HCT116 (cell line): Measurements from ENCODE around the gene AGAP1. TPM values are rescaled to one million over a fixed set of nuclear protein-coding genes. Genes with fewer than 3 reads are reported as not detected.

Source experiments
- ATAC-seq: fragments of 200-7000 bp; cut with Tn5 transposase; 2 replicates; pipeline ENCODE4 v1.9.1; 2020; ENCODE audit warnings: mild to moderate bottlenecking, moderate library complexity
- BruUV-seq: library from RNA; stranded (reverse); fragments of 400-500 nt; replicated peaks from 2 replicates; lab custom pipeline; 2021; lab: Mats Ljungman, UMichigan
- CTCF ChIA-PET: fragments of 300-600 bp; sonication (Branson Sonifier 250); formaldehyde crosslinking; loops from one replicate; lab custom pipeline; 2021; ENCODE audit warnings: antibody characterized with exemption; lab: Charles Lee
- POLR2A ChIA-PET: fragments of 300-600, 350-600 bp; sonication (Branson Sonifier 250); formaldehyde crosslinking; loops from one replicate; lab custom pipeline; 2021; ENCODE audit warnings: antibody characterized with exemption; lab: Charles Lee
- RAD21 ChIA-PET, 2 experiments: fragments of 300-600 bp; sonication (Branson Sonifier 250); formaldehyde crosslinking; loops; one replicate each; lab custom pipeline; 2023; ENCODE audit warnings: low total read pairs in 2 of 2; ENCODE audit not compliant: uncharacterized antibody in 2 of 2, unreplicated experiment in 2 of 2, low non-redundant PET in 1 of 2; lab: Charles Lee
- DNase-seq: peaks from one replicate; pipeline ENCODE4 v3.0.0-alpha.2; 2010; ENCODE audit warnings: low read depth, low spot score
- H2AFZ ChIP-seq: fragments of 200-600 bp; shearing (Covaris generic), sonication (generic); 2 replicates; pipeline ENCODE4 v1.6.1; 2017; ENCODE audit warnings: low read depth, mixed run types, mixed read lengths, antibody characterized with exemption, low read length; ENCODE audit not compliant: poor library complexity, severe bottlenecking
- H3K27ac ChIP-seq: 2 replicates; pipeline ENCODE4 v1.5.1; 2012; ENCODE audit warnings: low read depth, low read length
- H3K27me3 ChIP-seq: fragments of 200-600 bp; sonication (generic); 2 replicates; pipeline ENCODE4 v1.6.1; 2016; ENCODE audit warnings: mixed run types, low read length, mixed read lengths; ENCODE audit not compliant: insufficient read depth
- H3K36me3 ChIP-seq, 2 experiments: fragments of 200-500 bp in 1 of 2; fragments of 200-600 bp in 1 of 2; sonication (Bioruptor generic) in 1 of 2; sonication (generic) in 1 of 2; 2 replicates each; pipeline versions ENCODE4 v1.5.1 to v1.6.1; 2014 to 2016; ENCODE audit warnings: low read length in 2 of 2, inconsistent platforms in 1 of 2, mixed read lengths in 1 of 2, mixed run types in 1 of 2; ENCODE audit not compliant: insufficient read depth in 2 of 2, control insufficient read depth in 1 of 2
- H3K4me1 ChIP-seq, 2 experiments: fragments of 200-600 bp in 1 of 2; sonication (generic) in 1 of 2; 2 replicates each; pipeline versions ENCODE4 v1.5.1 to v1.6.1; 2012 to 2017; ENCODE audit warnings: low read length in 2 of 2, inconsistent platforms in 1 of 2, mild to moderate bottlenecking in 1 of 2, mixed read lengths in 1 of 2, mixed run types in 1 of 2, moderate library complexity in 1 of 2; ENCODE audit not compliant: insufficient read depth in 2 of 2, control insufficient read depth in 1 of 2
- H3K4me2 ChIP-seq: fragments of 200-600 bp; sonication (generic); 2 replicates; pipeline ENCODE4 v1.6.1; 2017; ENCODE audit warnings: mixed run types, low read length, mixed read lengths
- H3K4me3 ChIP-seq, 2 experiments: fragments of 200-600 bp in 1 of 2; sonication (generic) in 1 of 2; replicated peaks in 1 of 2; 2 replicates each; pipeline ENCODE4 v1.5.1; 2011 to 2016; ENCODE audit warnings: low read length in 2 of 2, control low read depth in 1 of 2, low read depth in 1 of 2, mild to moderate bottlenecking in 1 of 2, mixed read lengths in 1 of 2, mixed run types in 1 of 2
- H3K79me2 ChIP-seq: fragments of 200-600 bp; sonication (generic); 2 replicates; pipeline ENCODE4 v1.6.1; 2017; ENCODE audit warnings: mild to moderate bottlenecking, mixed run types, low read length, moderate library complexity, mixed read lengths; ENCODE audit not compliant: insufficient read depth
- H3K9ac ChIP-seq: fragments of 200-600 bp; sonication (generic); 2 replicates; pipeline ENCODE4 v1.6.1; 2016; ENCODE audit warnings: low read length, mixed read lengths
- H3K9me2 ChIP-seq: fragments of 200-600 bp; sonication (generic), shearing (Covaris generic); 2 replicates; pipeline ENCODE4 v1.6.1; 2017; ENCODE audit warnings: mixed run types, mild to moderate bottlenecking, moderate library complexity; ENCODE audit not compliant: insufficient read depth
- H3K9me3 ChIP-seq, 2 experiments: fragments of 200-500 bp in 1 of 2; fragments of 200-600 bp in 1 of 2; sonication (Bioruptor generic) in 1 of 2; sonication (generic) in 1 of 2; 2 replicates each; pipeline ENCODE4 v1.6.1; 2014 to 2017; ENCODE audit warnings: low read length in 2 of 2, mixed read lengths in 2 of 2, inconsistent platforms in 1 of 2, low read depth in 1 of 2, mild to moderate bottlenecking in 1 of 2, mixed run types in 1 of 2, moderate library complexity in 1 of 2; ENCODE audit not compliant: control insufficient read depth in 1 of 2, insufficient read depth in 1 of 2
- H4K20me1 ChIP-seq: fragments of 200-600 bp; sonication (generic), shearing (Covaris generic); 2 replicates; pipeline ENCODE4 v1.6.1; 2017; ENCODE audit warnings: mixed run types, mild to moderate bottlenecking, moderate library complexity; ENCODE audit not compliant: insufficient read depth
- EGR1 ChIP-seq: IDR thresholded peaks from 2 replicates; pipeline ENCODE4 v1.6.1; 2012; ENCODE audit warnings: low read depth
- FOSL1 ChIP-seq: IDR thresholded peaks from 2 replicates; pipeline ENCODE4 v1.6.1; 2012; ENCODE audit warnings: low read depth
- JUND ChIP-seq: IDR thresholded peaks from 2 replicates; pipeline ENCODE4 v1.6.1; 2012
- REST ChIP-seq: IDR thresholded peaks from 2 replicates; pipeline ENCODE4 v1.6.1; 2012; ENCODE audit warnings: low read depth
- ZBTB33 ChIP-seq: IDR thresholded peaks from 2 replicates; pipeline ENCODE4 v1.6.1; 2011; ENCODE audit warnings: mild to moderate bottlenecking, low read length, moderate library complexity; ENCODE audit not compliant: insufficient replicate concordance; ENCODE audit errors: extremely low read depth
- intact Hi-C: fragments of 100-400 bp; cut with micrococcal nuclease; formaldehyde crosslinking; loops from 2 replicates; pipeline ENCODE4 v1.10.0; 2022
- total RNA-seq: library from RNA; stranded (reverse); gene quantifications from one replicate; pipeline ENCODE4 v1.2.1, GENCODE V29; 2021; ENCODE audit not compliant: unreplicated experiment

Gene AGAP1
- total RNA-seq, 1 experiment from 2014 or later = 43.8 TPM

GRCh38 chr2:235977445-235977844 lies 483.6 kb downstream of the AGAP1 start:
- CTCF ChIA-PET = no interaction called here
- H3K4me2 ChIP-seq = no peak overlapping the region

GRCh38 chr2:235978022-235978421 lies 484.2 kb downstream of the AGAP1 start:
- Histone ChIP-seq H3K4me1 (no peaks in the 10 kb centered on the region), H3K79me2 (no peaks in the 10 kb centered on the region), H4K20me1 (no peaks in the 10 kb centered on the region; the same call in 1 of the 2 replicates), H3K4me3 (no peak overlapping the region)
- intact Hi-C loops = no loop called here
- ATAC-seq (no peak), DNase-seq (no peak)
- TF ChIP-seq ZBTB33 = no peak
- TF ChIP-seq REST = no peak
- TF ChIP-seq, all 23 proteins: peak for 0
- H3K36me3 ChIP-seq = 0 out of 4 replicates have a peak, but pooled peaks cover 0 to 5% of the 10 kb centered on the region in 2 experiments
- H3K9ac ChIP-seq = no peak overlapping the region
- no peak overlapping the region for H2AFZ ChIP-seq
- CTCF ChIA-PET = no interaction called here
- POLR2A ChIA-PET = no interaction called here
- H3K4me2 ChIP-seq = no peak overlapping the region
- no peaks in the 10 kb centered on the region for H3K9me3 ChIP-seq
- H3K9me2 ChIP-seq = no peaks in the 10 kb centered on the region
- no peaks in the 10 kb centered on the region for H3K27me3 ChIP-seq
- no TSS peak for BruUV-seq
- RAD21 ChIA-PET = no interaction called here
- H3K27ac ChIP-seq = no peak overlapping the region

More at GRCh38 chr2:235977445-235977844, 483.6 kb downstream of the AGAP1 start:
- BruUV-seq = no TSS peak
- no peak overlapping the region for H3K9ac ChIP-seq
- H3K4me3 ChIP-seq = no peak overlapping the region
- H3K4me1 ChIP-seq = no peaks in the 10 kb centered on the region
- no peak for ATAC-seq
- no peak for TF ChIP-seq EGR1
- no peak for TF ChIP-seq FOSL1
- no peak for TF ChIP-seq JUND
- TF ChIP-seq, all 23 proteins: peak for 0
- Histone ChIP-seq H3K36me3 (0 out of 4 replicates have a peak, but pooled peaks cover 0 to 5% of the 10 kb centered on the region in 2 experiments), H3K9me3 (no peaks in the 10 kb centered on the region), H3K9me2 (no peaks in the 10 kb centered on the region), H3K79me2 (no peaks in the 10 kb centered on the region), H4K20me1 (no peaks in the 10 kb centered on the region; the same call in 1 of the 2 replicates), H2AFZ (no peak overlapping the region), H3K27ac (no peak overlapping the region), H3K27me3 (no peaks in the 10 kb centered on the region)
- ChIA-PET RAD21 (no interaction called here), POLR2A (interaction anchor here (0.6 kb wide), 1 partner anchor 117 kb away, joined by 3 read pairs; no protein-coding TSS in a partner anchor)
- DNase-seq = no peak
- intact Hi-C loops = no loop called here
